HEK293 (cell line): ENCODE measurements around the gene DEK.
"Not testable (repeated sequence)": the region's sequence is repeated elsewhere in the genome, so short reads cannot be mapped to it uniquely, and the experiment has no call there.

Experiments used
- CTCF ChIA-PET: fragments of 350-600 bp; formaldehyde crosslinking; extraction: SDS; loops from one replicate; lab custom pipeline; 2021; ENCODE audit warnings: antibody characterized with exemption; lab: Yijun Ruan, JAX
- POLR2A ChIA-PET: fragments of 300-600 bp; formaldehyde crosslinking; extraction: SDS; loops from one replicate; lab custom pipeline; 2020; ENCODE audit warnings: antibody characterized with exemption, inconsistent platforms; lab: Yijun Ruan, JAX
- H3K27ac ChIP-seq: fragments of 200-500 bp; sonication (Bioruptor generic); 2 replicates; pipeline ENCODE4 v1.5.1; 2014; ENCODE audit warnings: low read depth, low read length, control low read depth, inconsistent platforms; ENCODE audit errors: extremely low read depth
- H3K36me3 ChIP-seq, 2 experiments: fragments of 200-500 bp in 1 of 2; sonication (Bioruptor generic) in 1 of 2; 1 replicate in 1 of 2; 2 replicates in 1 of 2; pipeline ENCODE4 v1.5.1; 2014 to 2017; ENCODE audit warnings: inconsistent platforms in 2 of 2, low read length in 2 of 2; ENCODE audit not compliant: control insufficient read depth in 2 of 2, insufficient read depth in 1 of 2
- H3K4me1 ChIP-seq: fragments of 200-500 bp; sonication (Bioruptor generic); 2 replicates; pipeline ENCODE4 v1.5.1; 2014; ENCODE audit warnings: mild to moderate bottlenecking, low read length, inconsistent platforms; ENCODE audit not compliant: control insufficient read depth, insufficient read depth
- H3K4me3 ChIP-seq: 2 replicates; pipeline ENCODE4 v1.5.1; 2011; ENCODE audit warnings: low read depth, mild to moderate bottlenecking, control low read depth, low read length, moderate library complexity
- H3K9me3 ChIP-seq: fragments of 200-500 bp; sonication (Bioruptor generic); 2 replicates; pipeline ENCODE4 v1.5.1; 2014; ENCODE audit warnings: low read depth, low read length, inconsistent platforms; ENCODE audit not compliant: control insufficient read depth, insufficient read depth
- HOXA7 ChIP-seq: sonication (generic); formaldehyde crosslinking; IDR thresholded peaks from 2 replicates; pipeline ENCODE4 v1.8.1; 2022; ENCODE audit warnings: missing genetic modification reagents, borderline replicate concordance
- KLF16 ChIP-seq: fragments of 450-650 bp; formaldehyde crosslinking; IDR thresholded peaks from 2 replicates; pipeline ENCODE4 v1.5.1; 2017; ENCODE audit warnings: missing biosample characterization, missing genetic modification characterization
- KLF9 ChIP-seq: fragments of 450-650 bp; formaldehyde crosslinking; IDR thresholded peaks from 2 replicates; pipeline ENCODE4 v1.5.1; 2016; ENCODE audit warnings: missing biosample characterization, missing genetic modification characterization, low read depth
- PRDM1 ChIP-seq: fragments of 450-650 bp; formaldehyde crosslinking; IDR thresholded peaks from 2 replicates; pipeline ENCODE4; 2016; ENCODE audit warnings: missing biosample characterization, missing genetic modification characterization
- SP3 ChIP-seq: fragments of 450-650 bp; formaldehyde crosslinking; IDR thresholded peaks from 2 replicates; pipeline ENCODE4 v1.5.1; 2016; ENCODE audit warnings: missing biosample characterization, missing genetic modification characterization
- ZBTB49 ChIP-seq: fragments of 450-650 bp; formaldehyde crosslinking; IDR thresholded peaks from 2 replicates; pipeline ENCODE4 v1.5.1; 2016; ENCODE audit warnings: missing biosample characterization, missing genetic modification characterization, low read depth
- ZFHX2 ChIP-seq: fragments of 450-650 bp; formaldehyde crosslinking; conservative IDR thresholded peaks from 2 replicates; pipeline ENCODE4 v1.5.1; 2016; ENCODE audit warnings: missing biosample characterization, missing genetic modification characterization
- ZNF16 ChIP-seq: fragments of 450-650 bp; formaldehyde crosslinking; IDR thresholded peaks from 2 replicates; pipeline ENCODE4 v1.5.1; 2016; ENCODE audit warnings: low read depth, missing biosample characterization, missing genetic modification characterization
- ZNF169 ChIP-seq: fragments of 450-650 bp; formaldehyde crosslinking; IDR thresholded peaks from 2 replicates; pipeline ENCODE4 v1.5.1; 2016; ENCODE audit warnings: missing biosample characterization, missing genetic modification characterization
- ZNF175 ChIP-seq: fragments of 450-650 bp; formaldehyde crosslinking; IDR thresholded peaks from 2 replicates; pipeline ENCODE4 v1.5.1; 2016; ENCODE audit warnings: missing biosample characterization, missing genetic modification characterization
- ZNF19 ChIP-seq: fragments of 450-650 bp; formaldehyde crosslinking; IDR thresholded peaks from 2 replicates; pipeline ENCODE4; 2016; ENCODE audit warnings: missing biosample characterization, missing genetic modification characterization, low read depth
- ZNF202 ChIP-seq: fragments of 450-650 bp; formaldehyde crosslinking; IDR thresholded peaks from 2 replicates; pipeline ENCODE4 v1.5.1; 2016; ENCODE audit warnings: missing biosample characterization, missing genetic modification characterization, borderline replicate concordance
- ZNF214 ChIP-seq: fragments of 450-650 bp; formaldehyde crosslinking; IDR thresholded peaks from 2 replicates; pipeline ENCODE4 v1.5.1; 2017; ENCODE audit warnings: missing biosample characterization, mild to moderate bottlenecking, missing genetic modification characterization, borderline replicate concordance
- ZNF223 ChIP-seq: fragments of 450-650 bp; formaldehyde crosslinking; IDR thresholded peaks from 2 replicates; pipeline ENCODE4 v1.5.1; 2016; ENCODE audit warnings: missing biosample characterization, missing genetic modification characterization
- ZNF23 ChIP-seq: fragments of 450-650 bp; formaldehyde crosslinking; IDR thresholded peaks from 2 replicates; pipeline ENCODE4 v1.5.1; 2016; ENCODE audit warnings: missing biosample characterization, missing genetic modification characterization, borderline replicate concordance
- ZNF274 ChIP-seq, 2 experiments: fragments of 200-500 bp in 1 of 2; fragments of 450-650 bp in 1 of 2; sonication (Bioruptor generic) in 1 of 2; formaldehyde crosslinking in 1 of 2; IDR thresholded peaks; 2 replicates each; pipeline versions ENCODE4 v1.5.1 to v1.6.1; 2014 to 2016; ENCODE audit warnings: borderline replicate concordance in 1 of 2, inconsistent platforms in 1 of 2, low read length in 1 of 2, missing biosample characterization in 1 of 2, missing genetic modification characterization in 1 of 2
- ZNF354C ChIP-seq: fragments of 450-650 bp; formaldehyde crosslinking; IDR thresholded peaks from 2 replicates; pipeline ENCODE4 v1.5.1; 2016; ENCODE audit warnings: missing biosample characterization, missing genetic modification characterization, low read depth, borderline replicate concordance
- ZNF362 ChIP-seq: fragments of 450-650 bp; formaldehyde crosslinking; IDR thresholded peaks from 2 replicates; pipeline ENCODE4 v1.5.1; 2016; ENCODE audit warnings: missing biosample characterization, missing genetic modification characterization
- ZNF426 ChIP-seq: fragments of 450-650 bp; formaldehyde crosslinking; IDR thresholded peaks from 2 replicates; pipeline ENCODE4 v1.5.1; 2017; ENCODE audit warnings: missing biosample characterization, missing genetic modification characterization, mild to moderate bottlenecking, inconsistent platforms, moderate library complexity
- ZNF433 ChIP-seq: fragments of 450-650 bp; formaldehyde crosslinking; IDR thresholded peaks from 2 replicates; pipeline ENCODE4 v1.5.1; 2016; ENCODE audit warnings: missing biosample characterization, missing genetic modification characterization, low read depth
- ZNF514 ChIP-seq: fragments of 450-650 bp; formaldehyde crosslinking; IDR thresholded peaks from 2 replicates; pipeline ENCODE4 v1.5.1; 2016; ENCODE audit warnings: missing biosample characterization, missing genetic modification characterization
- ZNF544 ChIP-seq: fragments of 450-650 bp; formaldehyde crosslinking; IDR thresholded peaks from 2 replicates; pipeline ENCODE4 v1.5.0; 2017; ENCODE audit warnings: missing biosample characterization, missing genetic modification characterization
- ZNF560 ChIP-seq: fragments of 450-650 bp; formaldehyde crosslinking; IDR thresholded peaks from 2 replicates; pipeline ENCODE4 v1.5.1; 2017; ENCODE audit warnings: missing biosample characterization, missing genetic modification characterization, borderline replicate concordance
- ZNF596 ChIP-seq: fragments of 450-650 bp; IDR thresholded peaks from 2 replicates; pipeline ENCODE4 v1.5.0; 2018; ENCODE audit warnings: missing biosample characterization, mild to moderate bottlenecking, missing genetic modification characterization, moderate library complexity
- ZNF658 ChIP-seq: fragments of 450-650 bp; formaldehyde crosslinking; IDR thresholded peaks from 2 replicates; pipeline ENCODE4; 2016; ENCODE audit warnings: missing biosample characterization, missing genetic modification characterization
- ZNF677 ChIP-seq: fragments of 450-650 bp; IDR thresholded peaks from 2 replicates; pipeline ENCODE4 v1.5.0; 2018; ENCODE audit warnings: missing biosample characterization, mild to moderate bottlenecking, missing genetic modification characterization, moderate library complexity
- ZNF837 ChIP-seq: fragments of 450-650 bp; formaldehyde crosslinking; IDR thresholded peaks from 2 replicates; pipeline ENCODE4 v1.5.1; 2016; ENCODE audit warnings: missing biosample characterization, missing genetic modification characterization

DEK gene

GRCh38 chr6:18312368-18312767 is 48.0 kb upstream of the DEK start:
- POLR2A ChIA-PET = no interaction called here
- CTCF ChIA-PET = interaction anchor here (0.6 to 1.8 kb wide), 2 partner anchors 74 to 191 kb away, joined by 3 to 7 read pairs; no protein-coding TSS in a partner anchor

GRCh38 chr6:18310010-18310409 is 45.7 kb upstream of the DEK start:
- H3K4me1 ChIP-seq, H3K4me3 ChIP-seq, H3K36me3 ChIP-seq, H3K27ac ChIP-seq, CTCF ChIA-PET, POLR2A ChIA-PET, H3K9me3 ChIP-seq: not testable (repeated sequence)

More at GRCh38 chr6:18312368-18312767, 48.0 kb upstream of the DEK start:
- Histone ChIP-seq H3K36me3 (no peaks in the 10 kb centered on the region), H3K4me3 (no peak overlapping the region), H3K4me1 (no peaks in the 10 kb centered on the region), H3K9me3 (no peaks in the 10 kb centered on the region), H3K27ac (no peak overlapping the region)
- no peak for TF ChIP-seq ZNF202 (tag by site-specific recombination)
- peak; percentile 66 for TF ChIP-seq PRDM1 (tag by site-specific recombination)

- TF ChIP-seq ZNF354C = no peak
- no peak for TF ChIP-seq ZNF658
- no peak for TF ChIP-seq ZNF544
- no peak for TF ChIP-seq ZNF514 (tag by site-specific recombination)
- TF ChIP-seq ZNF175 = no peak
- no peak for TF ChIP-seq ZNF19 (tag by site-specific recombination)
- no peak for TF ChIP-seq ZNF223 (tag by site-specific recombination)
- no peak for TF ChIP-seq ZNF426 (tag by site-specific recombination)
- no peak for TF ChIP-seq ZNF169 (tag by site-specific recombination)
- no peak for TF ChIP-seq HOXA7
- no peak for TF ChIP-seq KLF16 (tag by site-specific recombination)
- no peak for TF ChIP-seq ZNF214
- TF ChIP-seq ZNF837 = no peak
- no peak for TF ChIP-seq ZNF677 (tag by site-specific recombination)
- no peak for TF ChIP-seq ZNF596 (tag by site-specific recombination)
- TF ChIP-seq SP3 = no peak
- TF ChIP-seq ZNF560 (tag by site-specific recombination) = no peak
- TF ChIP-seq ZNF433 (tag by site-specific recombination) = no peak
- ChIA-PET POLR2A (no interaction called here), CTCF (no interaction called here)
- H3K4me1 ChIP-seq = no peaks in the 10 kb centered on the region
- H3K9me3 ChIP-seq = no peaks in the 10 kb centered on the region
- H3K4me3 ChIP-seq = no peak overlapping the region
- H3K36me3 ChIP-seq = no peaks in the 10 kb centered on the region
- H3K27ac ChIP-seq = no peak overlapping the region
Measured at GRCh38 chr6:18309046-18309445, 44.7 kb upstream of the DEK start.

GRCh38 chr6:18308070-18308735 is 43.9 kb upstream of the DEK start:
- Histone ChIP-seq H3K27ac (no peak overlapping the region), H3K4me1 (no peaks in the 10 kb centered on the region), H3K36me3 (no peaks in the 10 kb centered on the region), H3K9me3 (no peaks in the 10 kb centered on the region), H3K4me3 (no peak overlapping the region)
- ChIA-PET POLR2A (interaction anchor here (0.6 kb wide), 1 partner anchor 242 kb away, joined by 3 read pairs; no protein-coding TSS in a partner anchor), CTCF (interaction anchor here (0.6 kb wide), 1 partner anchor 17 kb away, joined by 3 read pairs; no protein-coding TSS in a partner anchor)
- TF ChIP-seq ZNF23 (tag by site-specific recombination) (no peak), ZNF16 (tag by site-specific recombination) (no peak), KLF9 (tag by site-specific recombination) (no peak), ZNF514 (tag by site-specific recombination) (no peak), ZBTB49 (no peak), ZNF274 (IDR thresholded peaks at IDR 0.05; ENCODE audit: low read length) (no peak), ZNF274 (tag by site-specific recombination; IDR thresholded peaks at IDR 0.05; ENCODE audit: borderline replicate concordance) (no peak), ZFHX2 (tag by site-specific recombination) (no peak), ZNF202 (tag by site-specific recombination) (no peak), ZNF362 (no peak)
